Brain microvascular endothelial cell (primary cell): ENCODE data around the gene RIC8A.
A peak's percentile ranks its signal among the peaks of the same experiment; 100 is the strongest.

ENCODE experiments used
- DNase-seq: peaks from one replicate; pipeline ENCODE4 v3.0.0-alpha.2; 2020
- H3K27ac ChIP-seq: fragments of 250-450 bp; sonication (Bioruptor Pico); 2 replicates; pipeline ENCODE4 v1.5.1; 2020; ENCODE audit warnings: mild to moderate bottlenecking, moderate library complexity
- H3K27me3 ChIP-seq: fragments of 250-450 bp; sonication (Bioruptor Pico); replicated peaks from 2 replicates; pipeline ENCODE4 v1.5.1; 2020; ENCODE audit warnings: mild to moderate bottlenecking
- H3K36me3 ChIP-seq: fragments of 250-450 bp; sonication (Bioruptor Pico); replicated peaks from 2 replicates; pipeline ENCODE4 v1.5.1; 2020; ENCODE audit warnings: mild to moderate bottlenecking
- H3K4me3 ChIP-seq: 2 replicates; pipeline ENCODE4 v1.5.1; 2011; ENCODE audit warnings: low read depth, mild to moderate bottlenecking, control low read depth, low read length, moderate library complexity
- CTCF ChIP-seq: IDR thresholded peaks from 2 replicates; pipeline ENCODE4 v1.5.1; 2011; ENCODE audit warnings: low read depth, mild to moderate bottlenecking, moderate library complexity, low read length, control low read depth, inconsistent platforms; ENCODE audit errors: missing control alignments
- in situ Hi-C: cut with HindIII; loops from 2 replicates; pipeline ENCODE4 v1.10.0; 2017; ENCODE audit warnings: low sequenced_read_pairs, low pct_ligation_motif_present

Gene RIC8A

GRCh38 chr11:249062-249461, 41.6 kb downstream of the RIC8A start:
- in situ Hi-C loops = no loop called here
- Histone ChIP-seq H3K4me3 (no peak overlapping the region), H3K27me3 (no peaks in the 10 kb centered on the region), H3K27ac (no peak overlapping the region), H3K36me3 (peaks cover 71% of the 10 kb centered on the region)
- no peak for TF ChIP-seq CTCF
- DNase-seq = no peak

- DNase-seq = no peak
- in situ Hi-C loops = no loop called here
- no peak for TF ChIP-seq CTCF
- Histone ChIP-seq H3K36me3 (peaks cover 65% of the 10 kb centered on the region), H3K27me3 (no peaks in the 10 kb centered on the region), H3K4me3 (no peak overlapping the region), H3K27ac (no peak overlapping the region)
Observed at GRCh38 chr11:250274-250673, 42.8 kb downstream of the RIC8A start.

- in situ Hi-C loops = no loop called here
- TF ChIP-seq CTCF = peak; percentile 80
- Histone ChIP-seq H3K27me3 (no peaks in the 10 kb centered on the region), H3K36me3 (peaks cover 61% of the 10 kb centered on the region), H3K4me3 (no peak overlapping the region), H3K27ac (no peak overlapping the region)
- DNase-seq = peak; percentile 60
Observed at GRCh38 chr11:250740-251299, 43.3 kb downstream of the RIC8A start.

GRCh38 chr11:251550-251949, 44.0 kb downstream of the RIC8A start:
- no peak overlapping the region for H3K27ac ChIP-seq
- no peak for TF ChIP-seq CTCF
- H3K4me3 ChIP-seq = no peak overlapping the region
- no peaks in the 10 kb centered on the region for H3K27me3 ChIP-seq
- in situ Hi-C loops = no loop called here
- H3K36me3 ChIP-seq = peaks cover 56% of the 10 kb centered on the region
- DNase-seq = no peak

DNA sequence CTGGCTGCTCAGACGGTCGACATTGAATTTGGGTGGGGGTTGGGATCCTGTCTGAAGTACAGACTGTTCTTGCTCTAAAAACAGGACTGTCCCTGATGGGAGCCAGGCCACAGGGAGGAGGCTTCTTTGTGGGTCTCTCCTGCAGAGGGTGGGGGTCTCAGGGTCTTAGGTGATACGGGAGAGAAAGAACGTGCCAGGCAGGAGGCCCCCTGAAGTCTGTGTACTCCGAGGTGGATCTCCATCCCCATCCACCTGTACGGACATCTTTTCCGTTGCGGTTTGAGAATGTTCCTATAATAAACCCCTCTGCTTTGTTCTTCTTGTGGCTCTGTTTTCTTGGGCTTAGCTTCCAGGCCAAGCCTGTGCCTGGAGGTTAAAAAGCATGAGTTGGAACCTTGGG, 45.2 kb downstream of the RIC8A start:
- no peak overlapping the region for H3K27ac ChIP-seq
- in situ Hi-C loops = no loop called here
- peaks cover 51% of the 10 kb centered on the region for H3K36me3 ChIP-seq
- H3K4me3 ChIP-seq = no peak overlapping the region
- no peak for DNase-seq
- H3K27me3 ChIP-seq = no peaks in the 10 kb centered on the region
- TF ChIP-seq CTCF = no peak

GRCh38 chr11:253160-253885, 45.8 kb downstream of the RIC8A start:
- no peak for TF ChIP-seq CTCF
- Histone ChIP-seq H3K27me3 (no peaks in the 10 kb centered on the region), H3K27ac (no peak overlapping the region), H3K36me3 (peaks cover 50% of the 10 kb centered on the region), H3K4me3 (no peak overlapping the region)
- no peak for DNase-seq
- in situ Hi-C loops = no loop called here
